Psoas muscle (tissue), 8 donors: ENCODE data around the gene SPACA1. TPM values are rescaled to one million over a fixed set of nuclear protein-coding genes. Genes with fewer than 3 reads are reported as not detected.

ENCODE experiments used
- ATAC-seq, 4 donors: fragments of 200-7000 bp; cut with Tn5 transposase; one replicate each; pipeline ENCODE4 v1.9.1; 2020; ENCODE audit warnings: moderate library complexity in 3 of 4, mild to moderate bottlenecking in 2 of 4
- DNase-seq, 2 donors: peaks; one replicate each; pipeline ENCODE4 v3.0.0-alpha.2; 2020
- H3K27ac ChIP-seq: fragments of 200-600 bp; one replicate; pipeline ENCODE4 v1.8.0; 2022
- H3K27me3 ChIP-seq, 3 donors: fragments of 200-600 bp in 1 of 3; one replicate each; pipeline versions ENCODE4 v1.6.1 to v1.8.0; 2013 to 2022; ENCODE audit warnings: low read length in 2 of 3, mild to moderate bottlenecking in 2 of 3, moderate library complexity in 1 of 3; ENCODE audit not compliant: insufficient read depth in 3 of 3
- H3K36me3 ChIP-seq, 2 donors: fragments of 200-600 bp in 1 of 2; one replicate each; pipeline versions ENCODE4 v1.6.1 to v1.8.0; 2013 to 2022; ENCODE audit warnings: low read depth in 1 of 2, mild to moderate bottlenecking in 1 of 2, moderate library complexity in 1 of 2; ENCODE audit not compliant: insufficient read depth in 1 of 2
- H3K4me1 ChIP-seq: fragments of 200-600 bp; one replicate; pipeline ENCODE4 v1.8.0; 2022
- H3K4me3 ChIP-seq: fragments of 200-600 bp; one replicate; pipeline ENCODE4 v1.8.0; 2022; ENCODE audit warnings: mild to moderate bottlenecking
- H3K9me3 ChIP-seq: fragments of 200-600 bp; one replicate; pipeline ENCODE4 v1.8.0; 2022
- WGBS, 3 donors: extraction: QIAGEN DNeasy Blood & Tissue Kit; methylation state at CpG; one replicate each; pipeline versions ENCODE4 v1.1.6 to v1.1.7; 2013; 5-methylcytosine and 5-hydroxymethylcytosine counted together
- intact Hi-C, 2 donors: fragments of 100-400 bp; cut with DNase I; formaldehyde crosslinking; loops; one replicate each; pipeline versions ENCODE4 v1.11.0 to v1.14.2; 2022
- polyA plus RNA-seq, 3 donors: library from polyadenylated mRNA; stranded (reverse); fragments of 200-250 nt; gene quantifications; one replicate each; pipeline ENCODE4 v1.2.3, GENCODE V29; 2013
- total RNA-seq, 4 donors: library from RNA; stranded (reverse); fragmentation: NEBNext Ultra II Directional in 2 of 4; extraction: Animal tissue kit (Norgen Biotek cat#: 25700) in 2 of 4; gene quantifications; one replicate each; pipeline versions ENCODE4 v1.2.1 to v1.2.4, GENCODE V29; 2021 to 2023
- TF ChIP-seq, protein P1 (sequence below): fragments of 200-600 bp; IDR thresholded peaks from one replicate; pipeline ENCODE4 v1.8.0; 2022; ENCODE audit warnings: antibody characterized with exemption
- donor health status: healthy with polysubstance abuse.
- donor health status: DM: no; HTN: no; CAD: no; lungs with moderate emphysema.
- donor health status: Bipolar disorder and iron deficiency.
- donor health status: healthy.
- donor health status: DM: yes; HTN: yes; CAD: no.
- donor health status: DM: no; HTN: no; CAD: no.
- donor health status: DM: no; HTN: no; CAD: no.
- donor health status: DM: yes; HTN: yes; CAD: no.

SPACA1 gene
- total and polyA plus RNA-seq, 7 donors = not detected

DNA sequence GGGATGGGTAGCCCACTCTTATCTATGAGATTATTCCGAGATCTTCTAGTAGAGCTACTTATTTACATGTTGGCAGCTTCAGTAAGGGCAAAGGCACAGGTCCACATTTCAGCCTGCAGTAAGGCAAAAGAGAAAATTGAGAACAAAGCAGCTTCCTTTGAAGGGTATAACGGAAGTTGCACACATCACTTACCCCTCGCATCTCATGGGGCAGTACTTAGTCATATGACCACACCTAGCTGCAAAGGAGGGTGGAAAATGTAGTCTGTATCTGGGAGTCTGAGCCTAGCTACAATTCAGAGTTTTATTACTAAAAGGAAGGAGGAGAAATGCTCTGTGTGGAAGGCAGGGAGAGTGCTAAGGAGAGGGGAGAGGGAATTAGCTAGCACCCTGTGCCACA is 29.7 kb downstream of the SPACA1 start:
- no peaks in the 10 kb centered on the region for H3K36me3 ChIP-seq
- TF ChIP-seq, protein P1, sequence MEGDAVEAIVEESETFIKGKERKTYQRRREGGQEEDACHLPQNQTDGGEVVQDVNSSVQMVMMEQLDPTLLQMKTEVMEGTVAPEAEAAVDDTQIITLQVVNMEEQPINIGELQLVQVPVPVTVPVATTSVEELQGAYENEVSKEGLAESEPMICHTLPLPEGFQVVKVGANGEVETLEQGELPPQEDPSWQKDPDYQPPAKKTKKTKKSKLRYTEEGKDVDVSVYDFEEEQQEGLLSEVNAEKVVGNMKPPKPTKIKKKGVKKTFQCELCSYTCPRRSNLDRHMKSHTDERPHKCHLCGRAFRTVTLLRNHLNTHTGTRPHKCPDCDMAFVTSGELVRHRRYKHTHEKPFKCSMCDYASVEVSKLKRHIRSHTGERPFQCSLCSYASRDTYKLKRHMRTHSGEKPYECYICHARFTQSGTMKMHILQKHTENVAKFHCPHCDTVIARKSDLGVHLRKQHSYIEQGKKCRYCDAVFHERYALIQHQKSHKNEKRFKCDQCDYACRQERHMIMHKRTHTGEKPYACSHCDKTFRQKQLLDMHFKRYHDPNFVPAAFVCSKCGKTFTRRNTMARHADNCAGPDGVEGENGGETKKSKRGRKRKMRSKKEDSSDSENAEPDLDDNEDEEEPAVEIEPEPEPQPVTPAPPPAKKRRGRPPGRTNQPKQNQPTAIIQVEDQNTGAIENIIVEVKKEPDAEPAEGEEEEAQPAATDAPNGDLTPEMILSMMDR = no peak

GRCh38 chr6:88086792-88087191 is 39.2 kb downstream of the SPACA1 start:
- intact Hi-C loops = no loop called here
- Histone ChIP-seq H3K4me1 (no peaks in the 10 kb centered on the region), H3K9me3 (peaks cover 4% of the 10 kb centered on the region), H3K27ac (no peak overlapping the region), H3K27me3 (peaks cover 0 to 2% (median 0%) of the 10 kb centered on the region in 3 donors), H3K36me3 (no peaks in the 10 kb centered on the region), H3K4me3 (no peak overlapping the region)
- 91 to 95% (median 94%) methylated on average over 2 of the region's 2 CpGs for WGBS, 3 donors
- no peak for ATAC-seq
- TF ChIP-seq, protein P1 = no peak
- no peak for DNase-seq

More for the DNA sequence above, 29.7 kb downstream of the SPACA1 start:
- Histone ChIP-seq H3K9me3 (no peaks in the 10 kb centered on the region), H3K27me3 (no peaks in the 10 kb centered on the region), H3K4me3 (no peak overlapping the region), H3K4me1 (no peaks in the 10 kb centered on the region), H3K27ac (no peak overlapping the region)
- DNase-seq = no peak
- intact Hi-C loops = no loop called here
- ATAC-seq = no peak
- WGBS, 3 donors = 75 to 79% (median 77%) methylated on average over 3 of the region's 3 CpGs

GRCh38 chr6:88089708-88090107 is 42.1 kb downstream of the SPACA1 start:
- Histone ChIP-seq H3K4me3 (no peak overlapping the region), H3K36me3 (no peaks in the 10 kb centered on the region), H3K27ac (no peak overlapping the region), H3K9me3 (no peaks in the 10 kb centered on the region), H3K4me1 (no peaks in the 10 kb centered on the region), H3K27me3 (peaks cover 0 to 2% (median 0%) of the 10 kb centered on the region in 3 donors)
- DNase-seq (no peak), ATAC-seq (no peak)
- TF ChIP-seq, protein P1 = no peak
- 32 to 58% (median 55%) methylated on average over 2 of the region's 2 CpGs for WGBS, 3 donors
- intact Hi-C loops = no loop called here

- Histone ChIP-seq H3K9me3 (no peaks in the 10 kb centered on the region), H3K4me1 (no peaks in the 10 kb centered on the region), H3K4me3 (no peak overlapping the region), H3K27ac (no peak overlapping the region), H3K36me3 (no peaks in the 10 kb centered on the region), H3K27me3 (no peaks in the 10 kb centered on the region)
- DNase-seq (no peak), ATAC-seq (no peak)
- TF ChIP-seq, protein P1 = no peak
- 72 to 86% (median 82%) methylated on average over 7 of the region's 7 CpGs for WGBS, 3 donors
- intact Hi-C loops = no loop called here
Measured at GRCh38 chr6:88105741-88106340, 58.2 kb downstream of the SPACA1 start.

DNA sequence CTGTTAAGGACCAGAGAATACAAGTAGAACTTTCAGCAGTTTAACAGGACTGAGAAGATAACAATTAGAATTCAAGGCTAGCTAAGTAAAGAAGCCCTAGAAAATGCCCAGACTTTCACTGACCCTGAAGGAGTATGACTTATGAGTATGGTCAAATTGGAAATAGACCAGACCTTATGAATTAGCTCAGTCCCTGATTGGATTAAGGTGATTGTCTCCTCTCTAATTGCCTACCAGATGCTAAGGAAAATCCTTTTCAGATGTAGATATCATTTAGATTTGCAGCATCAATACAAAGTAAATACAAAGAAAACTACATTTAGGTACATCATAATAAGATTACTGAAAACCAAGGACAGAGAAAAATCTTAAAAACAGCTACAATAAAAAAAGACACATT is 59.6 kb downstream of the SPACA1 start:
- no peak overlapping the region for H3K4me3 ChIP-seq
- no peaks in the 10 kb centered on the region for H3K9me3 ChIP-seq
- H3K4me1 ChIP-seq = no peaks in the 10 kb centered on the region
- ATAC-seq (no peak), DNase-seq (no peak)
- TF ChIP-seq, protein P1 = no peak
- intact Hi-C loops = no loop called here
- peaks cover 0 to 3% (median 0%) of the 10 kb centered on the region in 3 donors for H3K27me3 ChIP-seq
- H3K27ac ChIP-seq = no peak overlapping the region
- H3K36me3 ChIP-seq = no peaks in the 10 kb centered on the region
